GM18526 (cell line): Measurements from ENCODE around the gene NSMCE1.

Source experiments
- POLR2A ChIP-seq: IDR thresholded peaks from 3 replicates; pipeline ENCODE4 v1.6.1; 2011; ENCODE audit not compliant: insufficient read length; ENCODE audit errors: extremely low read depth

Gene NSMCE1

DNA sequence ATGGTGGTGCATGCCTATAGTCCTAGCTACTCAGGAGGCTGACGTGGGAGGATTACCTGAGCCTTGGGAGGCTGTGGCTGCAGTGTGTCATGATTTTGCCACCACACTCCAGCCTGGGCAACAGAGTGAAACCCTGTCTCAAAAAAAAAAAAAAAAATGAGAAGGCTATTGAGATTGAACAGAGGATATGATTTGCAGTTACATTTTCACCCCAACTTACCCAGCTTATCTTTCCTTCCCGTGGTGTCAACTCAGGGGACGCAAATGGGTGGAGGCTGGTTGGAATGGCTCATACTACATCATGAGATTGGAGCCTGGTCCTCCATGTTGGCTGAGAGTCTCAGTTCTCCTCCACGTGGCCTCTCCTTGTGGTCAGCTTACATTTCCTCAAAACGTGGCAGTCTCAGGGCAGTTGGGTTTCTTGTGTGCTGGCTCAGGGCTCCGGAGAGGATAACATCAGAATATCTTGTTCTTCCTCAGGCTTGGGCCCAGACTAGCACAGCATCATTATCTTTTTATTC is 17.2 kb upstream of the NSMCE1 start:
- no peak for TF ChIP-seq POLR2A

DNA sequence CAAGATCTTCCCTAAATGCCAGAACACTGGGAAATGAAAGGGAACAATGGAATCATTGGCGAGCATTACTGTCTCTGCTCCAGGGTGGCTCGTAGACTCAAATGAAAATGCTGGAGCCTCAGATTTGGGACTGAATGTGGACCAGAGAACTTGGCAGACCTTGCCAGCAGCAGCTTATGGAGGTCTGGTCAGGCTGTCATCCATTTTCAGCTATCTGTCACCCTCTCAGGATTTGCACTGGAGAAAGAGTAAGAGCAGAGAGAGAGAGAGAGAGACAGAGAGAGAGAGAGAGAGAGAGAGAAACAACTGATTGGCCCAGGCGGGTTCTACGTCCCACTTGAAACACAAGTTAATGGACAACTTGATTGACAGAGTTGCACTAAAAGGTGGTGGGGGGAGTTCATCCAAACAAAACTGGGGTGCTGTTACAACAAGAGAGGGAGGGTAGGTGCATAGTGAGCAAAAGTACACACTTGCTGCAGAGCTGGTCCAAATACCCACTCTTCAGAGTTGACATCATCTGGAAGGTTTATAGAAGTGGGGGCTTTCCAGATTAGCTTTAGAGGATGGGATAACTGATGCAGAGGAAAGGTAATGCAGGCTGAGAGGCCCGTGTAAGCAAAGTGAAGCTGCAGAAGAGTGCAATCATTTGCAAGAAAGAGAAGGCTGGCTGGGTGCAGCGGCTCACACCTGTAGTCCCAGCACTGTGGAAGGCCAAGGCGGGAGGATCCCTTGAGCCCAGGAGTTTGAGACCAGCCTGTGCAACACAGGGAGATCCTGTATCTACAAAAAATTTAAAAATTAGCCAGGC is 16.5 kb upstream of the NSMCE1 start:
- no peak for TF ChIP-seq POLR2A

GRCh38 chr16:27281243-27281642 is 12.7 kb upstream of the NSMCE1 start:
- TF ChIP-seq POLR2A = no peak

DNA sequence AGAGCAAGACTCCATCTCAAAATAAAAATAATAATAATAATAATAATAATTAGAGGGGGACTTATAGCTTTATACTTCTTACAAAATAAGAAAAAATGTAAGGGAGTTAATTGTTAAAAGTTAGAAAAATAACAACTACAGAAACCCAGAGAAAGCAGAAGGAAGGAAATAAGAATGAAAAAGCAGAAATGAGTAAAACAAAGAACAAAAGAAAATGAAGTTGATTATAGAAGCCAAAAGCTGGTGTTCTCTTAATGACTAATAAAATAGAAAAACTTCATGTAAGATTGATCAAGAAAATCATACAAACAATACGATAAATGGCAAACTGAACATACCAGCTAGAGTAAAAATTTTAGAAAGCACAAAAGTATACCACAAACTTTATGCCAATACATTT is 6.8 kb upstream of the NSMCE1 start:
- no peak for TF ChIP-seq POLR2A

DNA sequence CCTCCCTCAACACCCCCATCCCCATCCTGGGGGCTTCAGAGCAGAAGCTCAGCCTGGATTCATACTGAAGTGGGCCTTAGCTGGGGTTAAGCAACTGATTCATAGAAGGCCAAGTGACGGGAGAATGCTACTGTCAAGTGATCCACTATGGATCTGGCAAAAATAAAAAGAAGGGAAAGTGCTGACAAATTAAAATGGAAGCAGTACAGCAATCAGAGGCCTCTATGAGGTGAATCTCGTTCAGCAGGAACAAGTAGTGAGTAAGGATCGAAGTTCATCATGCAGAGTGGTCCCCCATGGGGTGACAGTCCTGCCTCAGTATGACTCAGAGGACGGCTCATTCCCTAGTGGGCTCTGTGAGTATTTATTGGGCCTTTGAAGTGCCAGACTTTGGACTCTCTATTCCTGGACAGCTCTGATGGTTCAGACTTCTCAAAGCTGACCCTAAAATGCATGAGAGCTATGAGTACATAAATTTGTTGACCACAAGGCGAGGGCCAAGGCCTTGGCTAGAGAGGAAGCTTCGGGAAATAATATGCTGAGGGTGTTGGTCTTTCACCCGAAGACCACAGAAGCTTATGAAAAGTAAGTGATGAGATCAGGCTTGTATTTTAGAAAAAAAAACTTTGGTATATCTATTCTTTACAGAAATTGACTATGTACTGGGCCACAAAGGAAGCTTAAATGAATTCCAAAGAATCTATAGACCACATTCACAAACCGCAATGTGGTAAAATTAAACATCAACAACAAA is 5.3 kb upstream of the NSMCE1 start:
- TF ChIP-seq POLR2A = no peak

DNA sequence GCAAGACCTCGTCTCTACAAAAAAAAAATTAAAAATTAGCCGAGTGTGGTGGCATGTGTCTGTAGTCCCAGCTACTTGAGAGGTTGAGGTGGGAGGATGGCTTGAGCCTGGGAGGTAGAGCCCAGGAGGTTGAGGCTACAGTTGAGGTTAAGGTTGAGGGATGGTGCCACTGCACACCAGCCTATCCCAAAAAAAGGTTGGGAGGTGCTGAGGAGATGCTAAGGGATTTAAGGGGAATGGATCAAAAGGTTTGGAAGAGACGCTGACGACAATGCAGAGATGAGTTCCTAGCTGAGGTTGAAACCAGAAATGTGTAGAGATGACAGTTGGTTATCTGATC is 4.7 kb upstream of the NSMCE1 start:
- TF ChIP-seq POLR2A = no peak

DNA sequence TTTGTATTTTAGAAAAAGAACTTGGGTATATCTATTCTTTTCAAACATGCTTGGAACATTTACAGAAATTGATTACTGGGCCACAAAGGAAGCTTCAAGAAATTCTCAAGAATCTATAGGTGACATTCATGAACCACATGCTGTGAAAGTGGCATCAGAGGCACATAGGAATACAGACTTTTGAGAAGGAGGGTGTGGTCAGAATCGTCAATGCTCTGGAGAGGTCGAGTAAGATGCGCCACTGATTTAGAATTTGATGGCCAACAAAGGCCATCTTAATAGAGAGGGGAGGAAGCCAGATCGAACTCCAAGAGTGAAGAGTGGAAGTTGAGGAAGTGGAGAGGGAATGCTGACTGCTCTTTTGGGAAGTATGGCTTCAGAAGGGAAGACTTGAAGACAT is 3.5 kb upstream of the NSMCE1 start:
- no peak for TF ChIP-seq POLR2A

- no peak for TF ChIP-seq POLR2A
Measured at GRCh38 chr16:27270349-27270748, 1.8 kb upstream of the NSMCE1 start.

DNA sequence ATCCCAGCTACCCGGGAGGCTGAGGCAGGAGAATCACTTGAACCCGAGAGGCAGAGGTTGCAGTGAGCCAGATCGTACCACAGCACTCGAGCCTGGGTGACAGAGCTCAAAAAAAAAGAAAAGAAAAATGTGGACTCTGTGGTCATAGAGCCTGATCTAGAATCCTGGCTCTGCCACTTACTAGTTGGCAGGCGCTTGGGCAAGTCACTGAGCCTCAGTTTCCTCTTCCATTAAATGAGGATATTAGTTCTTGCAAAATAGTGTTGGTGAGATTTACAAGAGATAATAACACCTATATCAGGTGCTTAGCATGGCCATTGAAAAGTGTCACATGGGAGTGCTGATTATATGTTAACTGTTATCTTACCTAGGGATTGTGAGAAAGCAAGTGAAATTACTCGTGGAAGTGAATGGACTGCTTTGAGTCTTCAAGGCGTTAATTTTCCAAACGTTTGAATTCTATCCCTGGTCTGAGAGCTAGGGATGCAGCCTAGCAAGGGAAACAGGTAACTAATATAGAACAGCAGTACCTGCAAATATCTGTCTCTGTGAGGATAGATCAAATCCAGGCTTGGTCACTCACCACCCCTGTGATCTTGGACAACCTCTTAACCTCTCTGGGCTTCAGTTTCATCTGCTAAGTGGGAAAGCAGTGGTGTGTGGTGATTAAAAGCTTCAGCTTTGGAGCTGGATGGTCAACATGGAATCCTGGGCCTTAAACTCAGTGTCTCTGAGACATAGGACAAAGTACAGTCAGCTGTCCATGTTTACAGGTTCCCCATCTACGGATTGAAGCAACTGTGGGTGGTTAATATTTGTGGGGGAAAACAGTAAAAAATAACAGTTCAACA is 953 bp upstream of the NSMCE1 start:
- no peak for TF ChIP-seq POLR2A

GRCh38 chr16:27267037-27267677 is 1.4 kb downstream of the NSMCE1 start:
- TF ChIP-seq POLR2A = no peak

DNA sequence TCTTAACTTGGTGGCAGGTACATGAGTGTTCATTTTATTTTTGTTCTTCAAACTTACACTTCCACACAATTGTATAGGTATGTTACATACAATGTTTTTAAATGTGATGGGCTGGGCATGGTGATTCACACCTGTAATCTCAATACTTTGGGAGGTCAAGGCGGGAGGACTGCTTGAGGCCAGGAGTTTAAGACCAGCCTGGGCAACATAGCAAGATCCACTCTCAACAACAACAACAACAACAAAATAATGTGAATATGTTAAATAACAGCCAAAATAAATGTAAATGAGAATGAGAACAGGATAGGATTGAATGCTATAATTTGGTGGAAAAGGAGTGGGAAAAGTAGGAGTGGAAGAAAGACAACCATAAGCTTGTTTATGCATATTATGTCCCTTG is 2.6 kb downstream of the NSMCE1 start:
- no peak for TF ChIP-seq POLR2A

DNA sequence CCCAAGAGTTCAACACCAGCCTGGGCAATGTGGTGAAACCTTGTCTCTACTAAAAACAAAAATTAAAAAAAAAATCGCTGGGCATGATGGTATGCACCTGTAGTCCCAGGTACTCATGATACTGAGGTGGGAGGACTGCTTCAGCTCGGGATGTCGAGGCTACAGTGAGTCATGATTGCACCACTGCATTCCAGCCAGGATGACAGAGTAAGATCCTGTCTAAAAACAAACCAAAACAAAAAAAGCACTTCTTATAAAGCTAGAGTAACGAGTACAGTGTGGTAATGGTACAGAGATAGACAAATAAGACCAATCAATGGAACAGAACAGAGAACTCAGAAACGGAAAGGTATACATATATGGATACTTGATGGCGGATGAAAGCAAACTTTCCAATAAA is 4.4 kb downstream of the NSMCE1 start:
- TF ChIP-seq POLR2A = no peak

- no peak for TF ChIP-seq POLR2A
Measured at GRCh38 chr16:27259710-27260109, 8.9 kb downstream of the NSMCE1 start.

GRCh38 chr16:27258241-27258734 is 10.3 kb downstream of the NSMCE1 start:
- TF ChIP-seq POLR2A = no peak

GRCh38 chr16:27257271-27257670 is 11.3 kb downstream of the NSMCE1 start:
- no peak for TF ChIP-seq POLR2A

- TF ChIP-seq POLR2A = no peak
Measured at GRCh38 chr16:27256861-27257260, 11.7 kb downstream of the NSMCE1 start.
